Measurements from ENCODE around the gene CWC27.

CWC27 gene

GRCh38 chr5:64914396-64914795 is 145.7 kb downstream of the CWC27 start:
- TF ChIP-seq CTCF (IDR thresholded peaks at IDR 0.05): no peak
- Histone ChIP-seq H3K27ac (no peak overlapping the region), H3K27me3 (no peaks in the 10 kb centered on the region)

GRCh38 chr5:64918083-64918482 is 149.4 kb downstream of the CWC27 start:
- H3K36me3 ChIP-seq: no peaks in the 10 kb centered on the region
- no peak for TF ChIP-seq CTCF (IDR thresholded peaks at IDR 0.05)
- no peaks in the 10 kb centered on the region for H3K9me3 ChIP-seq
- H3K4me3 ChIP-seq (ENCODE audit: low read depth in 1 of 2, low read length in 1 of 2): no peak overlapping the region
- no peaks in the 10 kb centered on the region for H3K27me3 ChIP-seq
- H3K27ac ChIP-seq: no peak overlapping the region
- no peaks in the 10 kb centered on the region for H3K4me1 ChIP-seq (ENCODE audit: control insufficient read depth in 1 of 2, insufficient read depth in 1 of 2, low read depth in 1 of 2, low read length in 1 of 2)

More at GRCh38 chr5:64914396-64914795, 145.7 kb downstream of the CWC27 start:
- Histone ChIP-seq H3K36me3 (no peaks in the 10 kb centered on the region), H3K4me1 (ENCODE audit: control insufficient read depth in 1 of 2, insufficient read depth in 1 of 2, low read depth in 1 of 2, low read length in 1 of 2) (no peaks in the 10 kb centered on the region), H3K4me3 (ENCODE audit: low read depth in 1 of 2, low read length in 1 of 2) (no peak overlapping the region), H3K9me3 (no peaks in the 10 kb centered on the region)

GRCh38 chr5:64921386-64921785 is 152.7 kb downstream of the CWC27 start:
- Histone ChIP-seq H3K4me1 (ENCODE audit: control insufficient read depth in 1 of 2, insufficient read depth in 1 of 2, low read depth in 1 of 2, low read length in 1 of 2) (no peaks in the 10 kb centered on the region), H3K9me3 (no peaks in the 10 kb centered on the region)
- TF ChIP-seq CTCF (IDR thresholded peaks at IDR 0.05): no peak

GRCh38 chr5:64923151-64923685 is 154.5 kb downstream of the CWC27 start:
- no peaks in the 10 kb centered on the region for H3K36me3 ChIP-seq
- no peaks in the 10 kb centered on the region for H3K9me3 ChIP-seq
- H3K4me3 ChIP-seq (ENCODE audit: low read depth in 1 of 2, low read length in 1 of 2): no peak overlapping the region
- TF ChIP-seq CTCF (IDR thresholded peaks at IDR 0.05): no peak
- no peaks in the 10 kb centered on the region for H3K4me1 ChIP-seq (ENCODE audit: control insufficient read depth in 1 of 2, insufficient read depth in 1 of 2, low read depth in 1 of 2, low read length in 1 of 2)
- H3K27me3 ChIP-seq: no peaks in the 10 kb centered on the region
- H3K27ac ChIP-seq: no peak overlapping the region

More at GRCh38 chr5:64921386-64921785, 152.7 kb downstream of the CWC27 start:
- H3K27me3 ChIP-seq: no peaks in the 10 kb centered on the region
- no peak overlapping the region for H3K27ac ChIP-seq
- H3K36me3 ChIP-seq: no peaks in the 10 kb centered on the region
- no peak overlapping the region for H3K4me3 ChIP-seq (ENCODE audit: low read depth in 1 of 2, low read length in 1 of 2)

GRCh38 chr5:64925123-64925522 is 156.4 kb downstream of the CWC27 start:
- Histone ChIP-seq H3K36me3 (no peaks in the 10 kb centered on the region), H3K9me3 (no peaks in the 10 kb centered on the region), H3K4me3 (ENCODE audit: low read depth in 1 of 2, low read length in 1 of 2) (no peak overlapping the region), H3K4me1 (ENCODE audit: control insufficient read depth in 1 of 2, insufficient read depth in 1 of 2, low read depth in 1 of 2, low read length in 1 of 2) (no peaks in the 10 kb centered on the region), H3K27ac (no peak overlapping the region), H3K27me3 (no peaks in the 10 kb centered on the region)
- TF ChIP-seq CTCF (IDR thresholded peaks at IDR 0.05): no peak

- Histone ChIP-seq H3K4me3 (ENCODE audit: low read depth in 1 of 2, low read length in 1 of 2) (no peak overlapping the region), H3K36me3 (no peaks in the 10 kb centered on the region), H3K27me3 (no peaks in the 10 kb centered on the region), H3K27ac (no peak overlapping the region), H3K4me1 (ENCODE audit: control insufficient read depth in 1 of 2, insufficient read depth in 1 of 2, low read depth in 1 of 2, low read length in 1 of 2) (no peaks in the 10 kb centered on the region), H3K9me3 (no peaks in the 10 kb centered on the region)
- TF ChIP-seq CTCF (IDR thresholded peaks at IDR 0.05): no peak
These were observed 161.1 kb downstream of the CWC27 start for GRCh38 chr5:64929833-64930232.
